Endothelial cell of umbilical vein (primary cell): ENCODE data around the gene CD38. TPM values are rescaled to one million over a fixed set of nuclear protein-coding genes. Genes with fewer than 3 reads are reported as not detected.

Experiments
- BruUV-seq: library from RNA; stranded (reverse); fragments of 400-500 nt; replicated peaks from 2 replicates; lab custom pipeline; 2021; lab: Mats Ljungman, UMichigan
- CTCF ChIA-PET: fragments of 300-600, 350-600 bp; sonication (Branson Sonifier 250); formaldehyde crosslinking; loops from one replicate; lab custom pipeline; 2021; ENCODE audit warnings: antibody characterized with exemption, inconsistent platforms; lab: Charles Lee
- POLR2A ChIA-PET: fragments of 300-600, 350-600 bp; sonication (Branson Sonifier 250); formaldehyde crosslinking; loops from one replicate; lab custom pipeline; 2021; ENCODE audit warnings: antibody characterized with exemption, inconsistent platforms; lab: Charles Lee
- DNase-seq: peaks from one replicate; pipeline ENCODE4 v3.0.0-alpha.2; 2011; ENCODE audit warnings: low read depth, low spot score
- FAIRE-seq: peaks from 2 replicates; lab custom pipeline; 2011; peaks lifted over from hg19 to GRCh38; lab: Jason Lieb, UNC
- H2AFZ ChIP-seq: 2 replicates; pipeline ENCODE4 v1.6.0; 2012; ENCODE audit warnings: low read depth, low read length, control low read depth, inconsistent platforms
- H3K27ac ChIP-seq: 2 replicates; pipeline ENCODE4 v1.5.1; 2011; ENCODE audit warnings: low read depth, mild to moderate bottlenecking, control low read depth, low read length, moderate library complexity; ENCODE audit not compliant: insufficient read depth
- H3K27me3 ChIP-seq, 2 experiments: 2 replicates each; pipeline versions ENCODE4 v1.6.0 to v1.6.1; 2011; ENCODE audit warnings: low read length in 2 of 2, mixed read lengths in 1 of 2; ENCODE audit not compliant: control insufficient read depth in 2 of 2, insufficient read depth in 2 of 2
- H3K36me3 ChIP-seq, 2 experiments: 2 replicates in 1 of 2; 3 replicates in 1 of 2; pipeline ENCODE4 v1.5.1; 2011; ENCODE audit warnings: low read length in 2 of 2, mild to moderate bottlenecking in 1 of 2, moderate library complexity in 1 of 2; ENCODE audit not compliant: control insufficient read depth in 2 of 2, insufficient read depth in 2 of 2; ENCODE audit errors: extremely low read depth in 1 of 2
- H3K4me1 ChIP-seq: 3 replicates; pipeline ENCODE4 v1.5.1; 2011; ENCODE audit warnings: mild to moderate bottlenecking, low read length; ENCODE audit not compliant: control insufficient read depth, insufficient read depth; ENCODE audit errors: extremely low read depth
- H3K4me2 ChIP-seq: 2 replicates; pipeline ENCODE4 v1.6.1; 2011; ENCODE audit warnings: low read length, control low read depth, mixed read lengths; ENCODE audit not compliant: insufficient read depth
- H3K4me3 ChIP-seq, 3 experiments: fragments of 200-600 bp in 1 of 3; sonication (generic), shearing (Covaris generic) in 1 of 3; replicated peaks in 1 of 3; 2 replicates each; pipeline ENCODE4 v1.5.1; 2011 to 2016; ENCODE audit warnings: control low read depth in 3 of 3, low read length in 3 of 3, mild to moderate bottlenecking in 2 of 3, inconsistent platforms in 1 of 3, low read depth in 1 of 3, moderate library complexity in 1 of 3; ENCODE audit not compliant: insufficient read depth in 1 of 3
- H3K79me2 ChIP-seq: 2 replicates; pipeline ENCODE4 v1.6.0; 2012; ENCODE audit warnings: low read length, inconsistent platforms; ENCODE audit not compliant: control insufficient read depth, insufficient read depth
- H3K9ac ChIP-seq: replicated peaks from 2 replicates; pipeline ENCODE3; 2011; ENCODE audit warnings: low read length, control low read depth; ENCODE audit not compliant: insufficient read depth; ENCODE audit errors: extremely low read depth
- H3K9me1 ChIP-seq: replicated peaks from 3 replicates; pipeline ENCODE4 v1.6.0; 2011; ENCODE audit warnings: mild to moderate bottlenecking, low read length; ENCODE audit not compliant: control insufficient read depth, insufficient read depth; ENCODE audit errors: extremely low read depth
- H3K9me3 ChIP-seq: replicated peaks from 2 replicates; pipeline ENCODE4 v1.5.1; 2012; ENCODE audit warnings: low read length, inconsistent platforms; ENCODE audit not compliant: control insufficient read depth, insufficient read depth
- H4K20me1 ChIP-seq: replicated peaks from 2 replicates; pipeline ENCODE3; 2011; ENCODE audit warnings: mild to moderate bottlenecking, low read length; ENCODE audit not compliant: control insufficient read depth, insufficient read depth; ENCODE audit errors: extremely low read depth
- CTCF ChIP-seq, 2 donors: IDR thresholded peaks; 1 replicate in 1 of 2; 2 replicates in 1 of 2; pipeline ENCODE4 v1.5.1; 2011; ENCODE audit warnings: low read length in 2 of 2, mild to moderate bottlenecking in 2 of 2, moderate library complexity in 2 of 2, control low read depth in 1 of 2, inconsistent platforms in 1 of 2, low read depth in 1 of 2; ENCODE audit not compliant: insufficient read depth in 1 of 2; ENCODE audit errors: extremely low read depth in 1 of 2
- EZH2 ChIP-seq: IDR thresholded peaks from 2 replicates; pipeline ENCODE4 v1.6.1; 2012; ENCODE audit warnings: borderline replicate concordance, low read depth, mild to moderate bottlenecking, moderate library complexity, low read length, inconsistent platforms; ENCODE audit not compliant: severe bottlenecking
- POLR2A ChIP-seq: IDR thresholded peaks from 2 replicates; pipeline ENCODE4 v1.6.1; 2012; ENCODE audit warnings: low read depth, mild to moderate bottlenecking, control low read depth, low read length
- dilution Hi-C: fragments of 300-500 bp; cut with MboI; formaldehyde crosslinking; loops from one replicate; pipeline ENCODE4 v1.15.0; 2019; ENCODE audit warnings: low sequenced_read_pairs; ENCODE audit not compliant: extremely low pct_ligation_motif_present
- intact Hi-C: fragments of 100-400 bp; cut with micrococcal nuclease; formaldehyde crosslinking; loops from one replicate; pipeline ENCODE4 v1.10.0; 2022
- polyA plus RNA-seq, 4 experiments: library from polyadenylated mRNA; depleted of rRNA in 3 of 4; stranded (reverse) in 3 of 4; unstranded in 1 of 4; fragments of >200 nt; gene quantifications; 2 replicates each; pipeline versions ENCODE4 v1.2.1 to v1.2.3, GENCODE V29; 2011 to 2012; ENCODE audit warnings: missing spikeins in 1 of 4
- total RNA-seq: library from RNA; stranded (reverse); gene quantifications from 2 replicates; pipeline ENCODE4 v1.2.3, GENCODE V29; 2021

The CD38 gene
- total and polyA plus RNA-seq, 2 donors (not counting 3 experiments of a cell fraction or from before 2014, with no cell fraction given) = 0.11 to 0.31 TPM

- POLR2A ChIA-PET = no interaction called here
- no TSS peak for BruUV-seq
Observed at GRCh38 chr4:15765391-15765790, 12.7 kb upstream of the CD38 start.

DNA sequence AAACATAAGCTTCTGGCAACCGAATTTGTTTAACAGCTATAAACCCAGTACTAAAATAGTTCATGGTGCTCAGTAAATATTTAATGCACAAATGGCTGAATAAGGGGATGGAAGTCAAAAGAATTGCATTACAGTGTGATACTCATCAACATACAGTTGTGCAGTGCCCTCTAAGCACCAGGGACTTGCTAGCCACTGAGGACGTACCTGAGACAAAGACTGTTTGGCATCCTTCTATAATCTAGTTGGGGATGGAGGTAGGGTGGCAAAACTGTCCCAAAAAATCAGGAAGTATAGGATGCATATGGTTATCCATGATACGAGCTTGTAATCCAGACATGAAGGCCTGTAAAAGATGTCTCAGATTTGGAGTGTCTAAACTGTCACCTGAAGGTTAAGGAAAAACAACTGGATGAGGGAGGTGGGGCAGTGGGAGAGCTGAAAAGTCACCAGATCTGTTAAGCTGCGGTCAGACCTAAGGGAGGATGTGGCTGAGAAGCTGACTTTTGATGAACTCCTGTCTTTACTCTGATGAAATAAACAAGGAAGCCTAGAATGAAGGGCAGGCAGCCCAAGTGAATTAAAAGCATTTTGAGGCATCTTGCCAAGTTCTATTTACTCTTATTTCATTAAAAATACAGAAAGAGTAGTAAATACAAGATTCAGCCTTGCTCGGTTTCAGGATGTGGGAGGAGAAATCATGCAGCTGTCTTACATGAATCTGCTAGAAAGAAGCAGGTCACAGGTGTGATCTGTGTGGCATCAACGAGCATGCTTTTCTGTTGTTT lies 12.0 kb upstream of the CD38 start:
- CTCF ChIA-PET = interaction anchor here (0.7 to 2.0 kb wide), 3 partner anchors 9 to 39 kb away, joined by 3 to 5 read pairs (median 3); no protein-coding TSS in a partner anchor
- TF ChIP-seq POLR2A (no peak), CTCF (IDR thresholded peaks at IDR 0.05; ENCODE audit: extremely low read depth in 1 of 2, insufficient read depth in 1 of 2, low read depth in 1 of 2, low read length in 2 of 2) (no peak)
- Histone ChIP-seq H2AFZ (no peak overlapping the region), H3K36me3 (no peaks in the 10 kb centered on the region), H3K79me2 (no peaks in the 10 kb centered on the region), H3K4me3 (no peak overlapping the region), H3K27ac (no peak overlapping the region), H3K9me3 (no peaks in the 10 kb centered on the region), H3K4me1 (no peaks in the 10 kb centered on the region), H3K4me2 (no peak overlapping the region), H4K20me1 (no peaks in the 10 kb centered on the region), H3K9me1 (no peaks in the 10 kb centered on the region), H3K9ac (no peak overlapping the region), H3K27me3 (peaks cover 0 to 2% of the 10 kb centered on the region in 2 experiments)
- POLR2A ChIA-PET = no interaction called here
- dilution Hi-C loops = no loop called here
- no TSS peak for BruUV-seq
- FAIRE-seq (no peak), DNase-seq (no peak)
- intact Hi-C loops = no loop called here

More at GRCh38 chr4:15765391-15765790, 12.7 kb upstream of the CD38 start:
- Histone ChIP-seq H3K9ac (no peak overlapping the region), H2AFZ (no peak overlapping the region), H3K9me1 (no peaks in the 10 kb centered on the region), H3K79me2 (no peaks in the 10 kb centered on the region), H4K20me1 (no peaks in the 10 kb centered on the region), H3K4me3 (no peak overlapping the region), H3K4me1 (no peaks in the 10 kb centered on the region), H3K27ac (no peak overlapping the region), H3K9me3 (no peaks in the 10 kb centered on the region), H3K36me3 (no peaks in the 10 kb centered on the region), H3K4me2 (no peak overlapping the region), H3K27me3 (peaks cover 0 to 2% of the 10 kb centered on the region in 2 experiments)
- CTCF ChIA-PET = interaction anchor here (2.0 kb wide), 1 partner anchor 40 kb away, joined by 5 read pairs; no protein-coding TSS in a partner anchor
- no peak for TF ChIP-seq EZH2
- FAIRE-seq = no peak
- dilution Hi-C loops (no loop called here), intact Hi-C loops (no loop called here)
- no peak for DNase-seq
